GM18951 (cell line): ENCODE data around the gene SETD7.

ENCODE experiments used
- POLR2A ChIP-seq: IDR thresholded peaks from 4 replicates; pipeline ENCODE4 v1.6.1; 2011; ENCODE audit warnings: mild to moderate bottlenecking; ENCODE audit not compliant: insufficient read length, insufficient read depth; ENCODE audit errors: extremely low read depth
- in situ Hi-C: fragments of 300-500 bp; cut with MboI; formaldehyde crosslinking; loops from one replicate; pipeline ENCODE4 v1.12.0; 2022; ENCODE audit warnings: low sequenced_read_pairs, mixed read lengths, inconsistent platforms; ENCODE audit not compliant: unreplicated experiment

The SETD7 gene

DNA sequence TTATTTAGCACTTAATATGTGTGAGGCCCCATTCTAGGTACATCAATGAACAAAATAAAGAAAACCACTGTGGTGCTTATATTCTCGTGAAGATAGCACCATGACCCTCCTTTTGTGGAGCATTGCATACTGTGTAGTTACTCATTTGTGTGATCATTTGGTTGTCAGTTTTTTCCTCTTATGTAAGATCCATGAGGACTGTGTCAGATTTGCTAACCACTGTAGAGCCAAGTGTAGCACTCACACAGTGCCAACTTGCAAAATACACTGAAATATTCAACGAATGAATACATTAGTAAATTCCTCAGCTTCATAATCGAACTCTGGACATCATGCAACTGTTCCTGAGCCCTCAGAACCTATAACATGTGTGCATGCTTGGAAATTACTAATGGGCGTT, 29.5 kb upstream of the SETD7 start:
- no peak for TF ChIP-seq POLR2A
- in situ Hi-C loops, result no loop called here

- no peak for TF ChIP-seq POLR2A
- in situ Hi-C loops, result no loop called here
Observed at GRCh38 chr4:139584784-139585183, 28.8 kb upstream of the SETD7 start.

DNA sequence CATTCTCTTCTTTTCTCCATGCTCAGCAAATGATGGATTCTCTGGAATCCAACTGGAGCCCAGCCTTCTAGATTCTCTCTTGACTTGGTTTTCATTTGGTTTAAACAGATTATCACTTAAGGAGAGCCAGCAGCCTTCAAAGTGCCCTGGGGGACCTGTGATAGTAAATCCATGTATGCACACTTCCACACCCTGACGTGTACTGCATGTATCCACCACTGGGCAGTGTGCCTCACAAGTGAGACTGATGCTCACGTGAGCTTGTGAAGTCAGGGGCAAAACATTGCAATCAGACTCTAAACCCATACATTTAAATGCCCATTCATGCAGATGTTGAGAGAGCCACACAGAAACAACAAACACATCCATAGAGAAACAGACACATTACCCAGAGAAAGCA, 28.0 kb upstream of the SETD7 start:
- in situ Hi-C loops, result no loop called here

GRCh38 chr4:139582044-139582443, 26.0 kb upstream of the SETD7 start:
- in situ Hi-C loops, result no loop called here
- no peak for TF ChIP-seq POLR2A

More for the DNA sequence above, 28.0 kb upstream of the SETD7 start:
- TF ChIP-seq POLR2A, result no peak

GRCh38 chr4:139581096-139581495, 25.1 kb upstream of the SETD7 start:
- no peak for TF ChIP-seq POLR2A
- in situ Hi-C loops, result no loop called here

DNA sequence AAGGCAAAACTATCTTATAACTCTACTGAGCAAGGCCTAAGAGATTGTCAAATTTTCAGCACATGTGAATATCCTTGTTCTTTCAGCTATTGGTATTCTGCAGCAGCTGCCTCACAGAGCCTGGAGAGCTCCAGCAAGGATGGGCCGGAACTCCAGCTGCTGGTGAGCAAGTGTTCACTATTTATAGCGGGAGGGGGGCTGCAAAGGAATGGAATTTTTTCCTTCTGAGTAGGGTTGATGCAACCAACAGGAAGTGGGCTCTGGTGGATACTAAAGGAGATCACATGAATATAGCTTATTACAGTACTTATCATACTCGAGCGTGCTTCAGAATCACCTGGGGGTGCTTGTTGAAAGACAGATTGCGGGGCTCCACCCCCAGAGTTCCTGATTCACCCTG, 20.2 kb upstream of the SETD7 start:
- in situ Hi-C loops, result no loop called here

GRCh38 chr4:139575072-139575471, 19.1 kb upstream of the SETD7 start:
- in situ Hi-C loops, result no loop called here
- no peak for TF ChIP-seq POLR2A

More for the DNA sequence above, 20.2 kb upstream of the SETD7 start:
- no peak for TF ChIP-seq POLR2A

DNA sequence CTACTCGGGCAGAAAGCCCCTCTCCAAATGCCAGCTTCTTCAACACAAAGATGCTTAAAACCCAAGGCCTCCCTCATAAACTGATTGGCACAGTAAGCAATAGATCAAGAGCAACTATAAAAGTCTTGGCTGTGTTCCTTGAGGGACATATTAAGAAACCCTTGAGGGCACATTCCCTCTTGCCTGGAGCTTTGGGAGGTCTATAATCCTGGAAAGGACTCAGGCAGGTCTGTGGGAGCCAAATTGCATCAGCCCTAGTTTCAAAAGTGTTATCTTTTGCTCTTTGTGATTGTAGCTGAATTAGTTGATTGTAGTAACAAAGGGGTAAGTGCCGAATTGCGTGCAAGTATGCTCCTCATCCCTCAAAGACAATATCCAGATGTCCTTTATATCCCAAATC, 18.6 kb upstream of the SETD7 start:
- in situ Hi-C loops, result no loop called here
- TF ChIP-seq POLR2A, result no peak

GRCh38 chr4:139568206-139568955, 12.4 kb upstream of the SETD7 start:
- in situ Hi-C loops, result no loop called here
- no peak for TF ChIP-seq POLR2A

GRCh38 chr4:139567159-139567870, 11.3 kb upstream of the SETD7 start:
- TF ChIP-seq POLR2A, result no peak
- in situ Hi-C loops, result no loop called here

DNA sequence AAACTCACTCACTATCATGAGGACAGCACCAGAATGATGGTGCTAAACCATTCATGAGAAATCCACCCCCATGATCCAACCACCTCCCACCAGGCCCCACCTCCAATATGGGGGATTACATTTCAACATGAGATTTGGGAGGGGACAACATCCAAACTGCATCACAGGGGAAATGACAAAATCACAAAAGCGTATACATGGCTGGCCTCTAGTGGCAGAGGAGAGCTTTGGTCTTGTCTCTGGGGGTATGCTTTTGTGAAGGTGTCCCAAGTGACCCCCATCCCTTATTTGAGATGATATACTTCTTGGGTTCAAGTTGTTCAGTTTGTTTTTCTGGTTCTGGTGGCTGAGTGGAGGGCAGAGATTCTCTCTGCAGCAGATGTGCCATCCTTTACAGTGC, 8.5 kb upstream of the SETD7 start:
- TF ChIP-seq POLR2A, result no peak
- in situ Hi-C loops, result no loop called here

- no peak for TF ChIP-seq POLR2A
- in situ Hi-C loops, result no loop called here
Observed at GRCh38 chr4:139563515-139563914, 7.5 kb upstream of the SETD7 start.

- no peak for TF ChIP-seq POLR2A
- in situ Hi-C loops, result no loop called here
Observed at GRCh38 chr4:139562839-139563238, 6.8 kb upstream of the SETD7 start.

DNA sequence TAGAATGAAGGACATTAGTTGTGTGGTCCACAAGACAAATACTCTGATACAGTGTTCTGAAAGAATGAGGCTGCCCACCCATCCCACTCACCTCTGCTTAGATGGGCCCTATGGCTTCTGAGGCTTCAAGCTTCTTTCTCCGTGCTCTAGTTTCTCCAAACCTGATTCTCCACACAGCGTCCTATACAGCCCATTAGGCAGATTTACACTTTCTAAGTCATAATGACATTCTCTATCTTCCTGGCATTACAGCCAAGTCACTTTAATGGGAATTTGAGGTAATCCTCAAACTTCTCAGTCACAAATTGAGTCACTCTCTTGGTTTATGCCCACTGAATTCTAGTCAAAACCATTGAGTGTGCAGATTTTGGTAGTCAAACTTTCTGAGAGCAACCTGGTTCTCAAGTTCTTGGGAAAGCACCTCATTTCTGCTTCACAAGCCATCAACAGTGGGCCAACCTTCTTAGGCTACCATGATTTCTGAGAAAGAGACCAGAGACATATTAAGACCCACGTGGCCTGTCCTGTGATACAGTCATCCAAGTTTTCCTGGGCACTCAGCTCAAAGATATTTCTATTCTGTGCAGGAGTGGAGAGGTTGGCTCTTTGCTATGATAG, 6.2 kb upstream of the SETD7 start:
- no peak for TF ChIP-seq POLR2A
- in situ Hi-C loops, result no loop called here
